Sigmoid colon (tissue), 4 donors: ENCODE data around the gene OPN4.

Source experiments
- CTCF ChIP-seq, 4 experiments: fragments of 450-650 bp in 3 of 4; fragments of 200-600 bp in 1 of 4; IDR thresholded peaks; one replicate each; pipeline ENCODE4 v1.5.1; 2016 to 2019; ENCODE audit warnings: antibody characterized with exemption in 4 of 4, mild to moderate bottlenecking in 3 of 4, moderate library complexity in 2 of 4
- POLR2A ChIP-seq, 2 donors: fragments of 450-650 bp; IDR thresholded peaks; one replicate each; pipeline ENCODE4 v1.6.1; 2016; ENCODE audit warnings: antibody characterized with exemption in 2 of 2, mild to moderate bottlenecking in 2 of 2, moderate library complexity in 2 of 2
- POLR2AphosphoS5 ChIP-seq, 4 donors: sonication (generic); formaldehyde crosslinking; IDR thresholded peaks; one replicate each; pipeline ENCODE4 v1.6.1; 2017; ENCODE audit warnings: antibody characterized with exemption in 4 of 4

GRCh38 chr10:86649471-86650150 lies 4.7 kb upstream of the OPN4 start:
- TF ChIP-seq POLR2A (IDR thresholded peaks at IDR 0.05) (no peak), POLR2AphosphoS5 (IDR thresholded peaks at IDR 0.05) (no peak), CTCF (IDR thresholded peaks at IDR 0.05) (no peak)
